ENCODE results near the gene FUZ.

DNA sequence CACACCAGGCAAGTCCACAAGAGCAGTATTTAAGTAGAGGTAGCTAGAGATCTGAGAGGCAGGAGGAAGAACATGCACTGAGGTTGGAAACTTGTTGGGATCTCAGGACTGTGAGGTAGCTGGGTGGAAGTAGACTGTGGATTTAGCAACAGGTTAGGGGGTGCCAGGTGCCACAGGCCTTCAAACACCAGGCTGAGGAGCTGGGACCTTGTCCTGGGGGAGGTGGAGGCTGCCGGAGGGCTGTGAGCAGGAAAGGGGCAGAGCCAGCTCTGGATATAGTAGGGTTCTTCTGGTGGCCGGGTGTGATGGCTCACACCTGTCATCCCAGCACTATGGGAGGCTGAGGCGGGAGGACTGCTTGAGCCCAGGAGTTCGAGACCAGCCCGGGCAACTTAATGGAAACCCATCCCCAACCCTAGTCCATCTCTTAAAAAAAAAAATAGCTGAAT, 3.1 kb downstream of the FUZ start:
- no peak for TF ChIP-seq SUZ12 (IDR thresholded peaks at IDR 0.05; ENCODE audit: extremely low read depth, insufficient read depth, insufficient read length)
- no peak for TF ChIP-seq YY1 (IDR thresholded peaks at IDR 0.05; ENCODE audit: insufficient read depth, insufficient read length)
